DOHH2 (cell line): ENCODE results near the gene IGSF9.

ENCODE experiments used
- H3F3A ChIP-seq: fragments of 200-600 bp; sonication (generic), shearing (Covaris generic); 2 replicates; pipeline ENCODE4 v1.6.0; 2016; ENCODE audit warnings: antibody characterized with exemption, mild to moderate bottlenecking; ENCODE audit not compliant: control insufficient read depth, insufficient read depth
- H3K27ac ChIP-seq: fragments of 200-600 bp; sonication (generic); 2 replicates; pipeline ENCODE4 v1.5.1; 2014; ENCODE audit warnings: low read depth, mild to moderate bottlenecking, low read length, moderate library complexity
- H3K27me3 ChIP-seq: fragments of 200-600 bp; sonication (generic); 2 replicates; pipeline ENCODE4 v1.6.1; 2014; ENCODE audit warnings: mild to moderate bottlenecking, low read length, mixed read lengths; ENCODE audit not compliant: control insufficient read depth
- H3K36me3 ChIP-seq: fragments of 200-600 bp; sonication (generic); 2 replicates; pipeline ENCODE4 v1.6.1; 2014; ENCODE audit warnings: mild to moderate bottlenecking, low read length, moderate library complexity, mixed read lengths; ENCODE audit not compliant: control insufficient read depth
- H3K4me1 ChIP-seq: fragments of 200-600 bp; sonication (generic); 2 replicates; pipeline ENCODE4 v1.6.1; 2014; ENCODE audit warnings: mild to moderate bottlenecking, low read length, mixed read lengths; ENCODE audit not compliant: control insufficient read depth
- H3K4me2 ChIP-seq: fragments of 200-600 bp; sonication (generic); 2 replicates; pipeline ENCODE4 v1.6.0; 2014; ENCODE audit warnings: mild to moderate bottlenecking, low read length, moderate library complexity
- H3K4me3 ChIP-seq: fragments of 200-600 bp; sonication (generic); 2 replicates; pipeline ENCODE4 v1.5.1; 2014; ENCODE audit warnings: mild to moderate bottlenecking, low read length, mixed read lengths
- H3K79me2 ChIP-seq: fragments of 200-600 bp; sonication (generic); 2 replicates; pipeline ENCODE4 v1.6.1; 2014; ENCODE audit warnings: mild to moderate bottlenecking, low read length, mixed read lengths; ENCODE audit not compliant: control insufficient read depth
- H3K9me2 ChIP-seq: fragments of 200-600 bp; sonication (generic); replicated peaks from 2 replicates; pipeline ENCODE4 v1.6.1; 2014; ENCODE audit warnings: mild to moderate bottlenecking, low read length, mixed read lengths; ENCODE audit not compliant: control insufficient read depth
- H3K9me3 ChIP-seq: fragments of 200-600 bp; sonication (generic); 2 replicates; pipeline ENCODE4 v1.6.1; 2014; ENCODE audit warnings: antibody characterized with exemption, low read length, mixed read lengths; ENCODE audit not compliant: control insufficient read depth, insufficient read depth
- H4K20me1 ChIP-seq: fragments of 200-600 bp; sonication (generic); 2 replicates; pipeline ENCODE4 v1.6.0; 2014; ENCODE audit warnings: low read depth, mild to moderate bottlenecking, antibody characterized with exemption, low read length, moderate library complexity; ENCODE audit not compliant: control insufficient read depth, insufficient read depth
- EZH2phosphoT487 ChIP-seq: fragments of 200-600 bp; sonication (generic); IDR thresholded peaks from 2 replicates; pipeline ENCODE4 v1.6.1; 2017; ENCODE audit warnings: borderline replicate concordance, mild to moderate bottlenecking, antibody characterized with exemption, low read length, moderate library complexity, mixed read lengths
- TF ChIP-seq, protein P1 (sequence below): fragments of 200-600 bp; sonication (generic); IDR thresholded peaks from one replicate; pipeline ENCODE4 v1.5.1; 2014; ENCODE audit warnings: antibody characterized with exemption, mild to moderate bottlenecking, low read depth, low read length; ENCODE audit not compliant: poor library complexity, severe bottlenecking

Gene IGSF9

DNA sequence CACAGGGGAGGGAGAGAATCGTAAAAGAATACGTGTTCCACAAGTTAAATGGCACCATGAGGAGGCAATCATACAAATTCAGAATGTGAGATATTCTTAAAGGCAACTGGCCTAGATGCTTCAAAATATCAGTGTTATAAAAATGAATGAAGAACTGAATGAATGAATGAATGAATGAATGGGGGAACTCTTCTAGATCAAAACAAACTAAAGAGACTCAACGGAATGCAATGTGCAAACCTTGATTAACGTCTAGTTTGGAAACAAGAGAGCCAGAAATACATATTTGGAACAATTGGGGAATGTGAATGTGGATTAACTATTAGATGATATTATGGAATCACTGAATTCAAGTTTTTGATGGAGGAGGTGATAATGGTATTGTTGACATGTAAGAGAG is 62.3 kb downstream of the IGSF9 start:
- TF ChIP-seq, protein P1, sequence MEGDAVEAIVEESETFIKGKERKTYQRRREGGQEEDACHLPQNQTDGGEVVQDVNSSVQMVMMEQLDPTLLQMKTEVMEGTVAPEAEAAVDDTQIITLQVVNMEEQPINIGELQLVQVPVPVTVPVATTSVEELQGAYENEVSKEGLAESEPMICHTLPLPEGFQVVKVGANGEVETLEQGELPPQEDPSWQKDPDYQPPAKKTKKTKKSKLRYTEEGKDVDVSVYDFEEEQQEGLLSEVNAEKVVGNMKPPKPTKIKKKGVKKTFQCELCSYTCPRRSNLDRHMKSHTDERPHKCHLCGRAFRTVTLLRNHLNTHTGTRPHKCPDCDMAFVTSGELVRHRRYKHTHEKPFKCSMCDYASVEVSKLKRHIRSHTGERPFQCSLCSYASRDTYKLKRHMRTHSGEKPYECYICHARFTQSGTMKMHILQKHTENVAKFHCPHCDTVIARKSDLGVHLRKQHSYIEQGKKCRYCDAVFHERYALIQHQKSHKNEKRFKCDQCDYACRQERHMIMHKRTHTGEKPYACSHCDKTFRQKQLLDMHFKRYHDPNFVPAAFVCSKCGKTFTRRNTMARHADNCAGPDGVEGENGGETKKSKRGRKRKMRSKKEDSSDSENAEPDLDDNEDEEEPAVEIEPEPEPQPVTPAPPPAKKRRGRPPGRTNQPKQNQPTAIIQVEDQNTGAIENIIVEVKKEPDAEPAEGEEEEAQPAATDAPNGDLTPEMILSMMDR, result no peak
- no peak for TF ChIP-seq EZH2phosphoT487
- H3K4me1 ChIP-seq, result peaks cover 8% of the 10 kb centered on the region
- no peak overlapping the region for H3K27ac ChIP-seq

GRCh38 chr1:159882527-159882862 is 62.9 kb downstream of the IGSF9 start:
- Histone ChIP-seq H3K4me3 (no peak overlapping the region), H3K27me3 (no peaks in the 10 kb centered on the region), H3K36me3 (no peaks in the 10 kb centered on the region), H4K20me1 (no peaks in the 10 kb centered on the region), H3K4me2 (no peak overlapping the region), H3K27ac (no peak overlapping the region), H3K9me2 (no peaks in the 10 kb centered on the region), H3F3A (no peaks in the 10 kb centered on the region), H3K79me2 (no peaks in the 10 kb centered on the region), H3K4me1 (peaks cover 6% of the 10 kb centered on the region), H3K9me3 (no peaks in the 10 kb centered on the region)
- TF ChIP-seq, protein P1, result no peak
- no peak for TF ChIP-seq EZH2phosphoT487

More for the DNA sequence above, 62.3 kb downstream of the IGSF9 start:
- Histone ChIP-seq H4K20me1 (no peaks in the 10 kb centered on the region), H3K4me3 (no peak overlapping the region), H3K9me2 (no peaks in the 10 kb centered on the region), H3F3A (no peaks in the 10 kb centered on the region), H3K27me3 (no peaks in the 10 kb centered on the region), H3K9me3 (no peaks in the 10 kb centered on the region), H3K36me3 (no peaks in the 10 kb centered on the region), H3K79me2 (no peaks in the 10 kb centered on the region), H3K4me2 (no peak overlapping the region)

DNA sequence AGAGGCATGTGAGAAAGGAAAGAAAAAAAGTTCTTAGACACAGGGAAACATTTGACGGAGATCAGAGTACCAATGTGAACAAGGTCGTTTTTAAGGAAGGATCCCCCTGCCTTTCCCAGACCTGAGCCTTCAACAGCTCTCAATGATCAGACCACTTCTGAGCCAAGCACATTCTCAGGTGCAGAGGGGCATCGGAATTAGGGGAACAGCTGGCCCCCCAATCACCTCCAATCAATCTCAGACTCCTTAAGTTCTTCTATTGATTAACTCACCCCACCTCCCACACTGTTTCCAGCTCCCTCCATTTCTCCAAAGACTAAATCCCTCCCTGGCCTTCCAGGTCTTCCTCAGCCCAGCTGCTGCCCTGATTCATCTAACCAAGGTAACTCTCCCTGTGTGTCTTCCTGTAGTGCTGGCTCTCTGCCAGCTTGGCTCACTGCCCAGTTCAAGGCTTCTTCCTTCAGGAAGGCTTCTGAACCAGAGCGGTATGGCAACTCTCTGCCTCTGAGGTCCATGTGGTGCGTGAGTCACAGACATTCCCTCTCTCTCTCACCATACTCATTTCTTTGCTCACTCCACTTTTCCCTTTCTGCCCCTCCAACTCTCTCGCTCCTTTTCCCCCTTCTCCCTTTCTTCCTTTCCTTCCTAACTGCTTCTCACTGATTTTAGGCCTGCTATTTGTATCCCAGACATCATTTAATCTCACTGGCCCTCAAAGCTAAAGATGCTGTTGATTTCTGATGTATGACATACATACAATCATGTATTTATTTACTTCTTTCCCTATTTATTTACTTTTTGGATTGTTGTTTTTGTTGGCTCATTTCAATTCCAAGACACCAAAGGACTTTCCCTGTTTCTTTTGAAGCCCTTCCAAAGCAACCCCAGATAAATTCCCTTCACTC is 63.5 kb downstream of the IGSF9 start:
- no peaks in the 10 kb centered on the region for H3F3A ChIP-seq
- no peaks in the 10 kb centered on the region for H3K79me2 ChIP-seq
- H3K36me3 ChIP-seq, result no peaks in the 10 kb centered on the region
- H3K27me3 ChIP-seq, result no peaks in the 10 kb centered on the region
- no peak overlapping the region for H3K4me2 ChIP-seq
- H3K4me3 ChIP-seq, result no peak overlapping the region
- no peaks in the 10 kb centered on the region; the same call in 1 of the 2 replicates for H3K4me1 ChIP-seq
- H3K9me2 ChIP-seq, result no peaks in the 10 kb centered on the region
- H3K27ac ChIP-seq, result no peak overlapping the region
- no peaks in the 10 kb centered on the region for H3K9me3 ChIP-seq
- TF ChIP-seq, protein P1, result no peak
- TF ChIP-seq EZH2phosphoT487, result no peak
- H4K20me1 ChIP-seq, result no peaks in the 10 kb centered on the region
